Ectodermal cell (in vitro differentiated cells): Measurements from ENCODE around the gene PTPN21.

Experiments
- H3K27ac ChIP-seq: 2 replicates; pipeline ENCODE4 v1.7.0; 2013; ENCODE audit warnings: mild to moderate bottlenecking, low read depth, low read length; ENCODE audit not compliant: insufficient read depth, poor library complexity, severe bottlenecking
- H3K27me3 ChIP-seq: 2 replicates; pipeline ENCODE4 v1.7.0; 2013; ENCODE audit warnings: mild to moderate bottlenecking, low read length; ENCODE audit not compliant: insufficient read depth, control insufficient read depth, poor library complexity, severe bottlenecking
- H3K36me3 ChIP-seq: one replicate; pipeline ENCODE4 v1.7.0; 2013; ENCODE audit warnings: low read length; ENCODE audit not compliant: control insufficient read depth, insufficient read depth
- H3K4me1 ChIP-seq: one replicate; pipeline ENCODE4 v1.7.0; 2013; ENCODE audit warnings: low read length; ENCODE audit not compliant: control insufficient read depth, insufficient read depth
- H3K4me3 ChIP-seq: 2 replicates; pipeline ENCODE4 v1.7.0; 2013; ENCODE audit warnings: low read depth, low read length, control low read depth; ENCODE audit not compliant: insufficient read depth
- H3K9me3 ChIP-seq: 2 replicates; pipeline ENCODE4 v1.7.0; 2013; ENCODE audit warnings: mild to moderate bottlenecking, low read length, moderate library complexity; ENCODE audit not compliant: control insufficient read depth
- WGBS, 2 experiments: methylation state at CpG; one replicate each; pipeline ENCODE4 v1.1.7; 2013; ENCODE audit warnings: missing lambda C conversion rate in 2 of 2; 5-methylcytosine and 5-hydroxymethylcytosine counted together

Gene PTPN21

DNA sequence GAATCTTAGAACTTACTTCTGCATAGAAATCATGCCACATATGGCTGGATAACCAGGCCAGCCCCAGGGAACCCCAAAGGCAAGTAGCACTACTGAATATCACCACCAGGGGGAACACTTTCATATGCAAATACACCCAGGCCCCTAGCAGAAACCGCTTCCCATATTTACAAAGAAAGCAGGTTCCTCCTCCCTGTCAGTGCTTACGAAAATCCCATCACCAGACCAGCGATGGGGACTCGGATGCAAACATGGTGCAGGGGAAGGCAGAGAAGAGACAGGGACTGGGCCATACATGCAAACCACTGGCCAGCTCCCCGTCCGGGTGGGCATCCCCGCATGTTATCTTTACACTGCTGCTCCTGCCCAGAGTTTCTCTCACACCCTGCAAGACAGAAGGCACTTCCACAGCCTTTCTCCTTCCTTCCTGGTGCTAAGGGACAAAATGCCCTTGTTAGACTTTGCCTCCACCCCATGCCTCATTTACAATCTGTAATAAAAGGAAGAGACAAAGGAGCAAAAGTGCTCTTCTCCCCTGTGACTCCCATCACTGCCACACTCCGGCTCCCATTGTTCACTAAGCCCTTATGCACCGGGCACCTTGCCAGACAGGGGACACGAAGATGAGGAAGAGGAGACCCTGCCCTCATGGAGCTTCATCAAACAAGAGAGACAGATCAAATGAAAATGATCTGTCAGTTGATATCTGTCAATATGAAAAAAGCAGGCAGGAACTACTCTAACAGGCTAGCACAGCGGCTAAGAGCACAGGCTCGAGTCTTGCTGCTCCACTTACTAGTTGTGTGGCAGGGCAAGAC, 62.3 kb downstream of the PTPN21 start:
- Histone ChIP-seq H3K27ac (peak overlapping the region; percentile 26), H3K36me3 (peaks cover 18% of the 10 kb centered on the region)
- WGBS, 2 experiments = 63 to 66% methylated on average over 12 of the region's 12 CpGs

DNA sequence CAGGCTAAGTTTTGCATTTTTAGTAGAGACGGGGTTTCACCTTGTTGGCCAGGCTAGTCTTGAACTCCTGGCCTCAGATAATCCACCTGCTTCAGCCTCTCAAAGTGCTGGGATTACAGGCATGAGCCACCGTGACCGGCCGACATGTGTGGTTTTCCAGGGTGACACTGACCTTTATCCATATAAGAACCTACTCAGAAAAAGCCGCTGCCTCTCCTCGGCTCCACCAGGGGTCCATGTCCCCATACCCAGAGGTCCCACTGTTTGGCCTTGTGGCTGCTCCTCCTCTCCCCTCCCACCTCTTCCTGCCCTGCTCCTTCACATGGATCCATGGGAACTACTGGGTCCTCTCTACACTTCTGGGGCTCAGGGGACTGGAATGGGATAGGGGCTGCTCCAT, 64.6 kb downstream of the PTPN21 start:
- Histone ChIP-seq H3K27ac (no peak overlapping the region), H3K27me3 (no peaks in the 10 kb centered on the region), H3K36me3 (peaks cover 10% of the 10 kb centered on the region), H3K9me3 (no peaks in the 10 kb centered on the region), H3K4me1 (peaks cover 5% of the 10 kb centered on the region), H3K4me3 (no peak overlapping the region)
- 95% methylated on average over 6 of the region's 6 CpGs for WGBS, 2 experiments

More for the DNA sequence above, 62.3 kb downstream of the PTPN21 start:
- Histone ChIP-seq H3K4me3 (no peak overlapping the region), H3K27me3 (no peaks in the 10 kb centered on the region), H3K4me1 (peaks cover 5% of the 10 kb centered on the region), H3K9me3 (no peaks in the 10 kb centered on the region)

DNA sequence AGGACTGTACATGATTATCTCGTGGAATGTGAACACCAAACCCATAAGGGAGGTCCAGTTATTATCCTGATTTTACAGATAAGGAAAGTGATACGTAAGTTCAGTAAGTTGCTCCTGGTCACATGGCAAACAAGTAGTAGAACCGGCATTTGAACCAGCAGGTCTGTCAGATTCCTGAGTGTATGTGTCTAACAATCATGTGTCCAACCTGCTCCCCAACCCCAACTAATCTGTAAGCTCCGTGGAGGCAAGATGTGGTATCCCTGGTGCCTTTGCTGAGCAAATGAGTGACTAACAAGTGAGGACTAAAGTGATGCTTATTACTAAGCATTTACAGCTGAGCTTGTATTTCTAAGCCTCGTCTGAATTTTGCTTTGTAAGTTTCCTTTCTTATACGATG, 65.9 kb downstream of the PTPN21 start:
- H3K4me3 ChIP-seq = no peak overlapping the region
- H3K27me3 ChIP-seq = no peaks in the 10 kb centered on the region
- H3K4me1 ChIP-seq = peaks cover 5% of the 10 kb centered on the region
- H3K36me3 ChIP-seq = peaks cover 7% of the 10 kb centered on the region
- no peaks in the 10 kb centered on the region for H3K9me3 ChIP-seq
- no peak overlapping the region for H3K27ac ChIP-seq
- 94 to 95% methylated on average over 6 of the region's 6 CpGs for WGBS, 2 experiments

DNA sequence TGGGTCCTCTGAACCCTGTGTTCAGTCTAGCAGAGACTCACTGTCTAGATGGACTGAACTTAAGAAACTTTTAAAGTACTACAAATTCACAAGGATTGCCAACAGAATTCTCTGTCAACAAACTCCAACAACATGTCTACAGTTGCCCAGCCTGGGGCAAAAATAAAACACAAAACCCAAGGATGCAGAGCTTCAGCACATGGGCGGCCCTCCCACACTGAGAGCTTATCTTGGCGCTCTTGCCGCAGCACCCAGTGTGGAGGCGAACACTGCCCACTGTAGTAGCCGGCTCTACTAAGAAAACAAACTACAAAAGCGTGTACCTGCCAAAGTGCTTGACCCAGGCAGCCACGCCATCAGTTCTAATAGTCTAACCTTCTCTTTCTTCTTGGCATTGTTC, 66.7 kb downstream of the PTPN21 start:
- no peaks in the 10 kb centered on the region for H3K27me3 ChIP-seq
- H3K4me1 ChIP-seq = peaks cover 5% of the 10 kb centered on the region
- H3K27ac ChIP-seq = no peak overlapping the region
- H3K9me3 ChIP-seq = no peaks in the 10 kb centered on the region
- WGBS, 2 experiments = 97% methylated on average over 7 of the region's 7 CpGs
- H3K36me3 ChIP-seq = peaks cover 7% of the 10 kb centered on the region
- H3K4me3 ChIP-seq = no peak overlapping the region

DNA sequence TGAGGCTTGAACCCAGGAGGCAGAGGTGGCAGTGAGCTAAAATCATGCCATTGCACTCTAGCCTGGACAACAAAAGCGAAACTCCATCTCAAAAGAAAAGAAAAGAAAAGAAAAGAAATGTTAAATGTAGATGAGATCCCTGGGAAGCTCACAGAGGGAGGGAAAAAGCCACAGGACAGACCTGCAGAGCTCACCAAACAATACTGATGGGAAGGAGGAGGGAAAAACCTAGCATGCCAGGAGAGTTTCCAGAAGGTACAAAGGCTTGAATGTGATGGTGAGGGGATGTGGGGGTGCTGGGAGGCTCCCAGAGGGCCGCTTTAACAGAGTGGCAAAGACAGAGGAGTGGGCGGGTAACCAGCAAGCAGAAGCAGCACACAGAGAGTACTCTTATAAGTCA, 72.3 kb downstream of the PTPN21 start:
- Histone ChIP-seq H3K36me3 (peaks cover 34% of the 10 kb centered on the region), H3K27ac (no peak overlapping the region), H3K27me3 (no peaks in the 10 kb centered on the region), H3K4me1 (no peaks in the 10 kb centered on the region), H3K9me3 (no peaks in the 10 kb centered on the region), H3K4me3 (no peak overlapping the region)
- WGBS, 2 experiments = 67 to 73% methylated on average over 3 of the region's 3 CpGs

DNA sequence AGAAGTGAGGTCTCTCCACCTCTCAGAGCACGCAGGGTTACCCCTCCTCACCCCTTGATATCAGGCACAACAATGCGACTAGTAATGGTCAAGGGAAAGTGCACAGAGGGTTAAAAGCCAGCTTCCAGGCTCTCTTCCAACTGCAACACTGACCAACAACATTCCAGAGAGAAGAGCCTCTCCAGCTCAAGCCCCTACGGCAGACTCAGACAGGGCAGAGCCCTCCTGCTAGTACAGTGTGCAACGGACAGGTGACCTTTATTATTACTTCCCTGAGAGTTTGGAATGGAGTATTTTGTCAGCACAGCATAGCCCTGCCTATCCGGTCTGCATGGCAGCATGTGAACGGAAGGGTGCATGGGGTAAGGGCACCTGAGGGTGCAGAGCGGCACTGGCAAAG, 73.0 kb downstream of the PTPN21 start:
- Histone ChIP-seq H3K36me3 (peaks cover 40% of the 10 kb centered on the region), H3K4me3 (no peak overlapping the region), H3K27ac (no peak overlapping the region), H3K9me3 (no peaks in the 10 kb centered on the region), H3K27me3 (no peaks in the 10 kb centered on the region), H3K4me1 (no peaks in the 10 kb centered on the region)
- 91 to 92% methylated on average over 7 of the region's 7 CpGs for WGBS, 2 experiments

DNA sequence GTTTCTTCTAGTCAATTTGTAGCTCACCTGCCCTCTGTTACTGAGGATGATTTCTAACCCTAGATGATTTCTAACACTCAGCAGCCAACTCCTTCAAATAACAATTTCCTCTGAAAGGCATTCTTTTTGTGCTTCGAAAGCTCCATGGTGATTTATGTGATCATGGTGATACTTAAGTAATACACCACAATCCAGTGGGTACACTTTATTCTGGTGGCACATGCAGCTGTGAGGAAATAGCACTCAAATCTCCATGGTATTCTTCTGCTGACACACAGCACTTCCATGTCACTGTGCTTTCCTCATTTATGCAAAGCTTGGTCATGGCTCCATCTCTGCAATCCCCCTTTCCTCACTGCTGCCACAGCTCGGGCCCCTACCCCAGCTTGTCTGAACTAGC, 73.7 kb downstream of the PTPN21 start:
- Histone ChIP-seq H3K27ac (no peak overlapping the region), H3K4me1 (no peaks in the 10 kb centered on the region), H3K27me3 (no peaks in the 10 kb centered on the region), H3K4me3 (no peak overlapping the region), H3K36me3 (peaks cover 47% of the 10 kb centered on the region), H3K9me3 (no peaks in the 10 kb centered on the region)
- 84 to 100% methylated on average over 1 to 2 of the region's 2 CpGs for WGBS, 2 experiments

DNA sequence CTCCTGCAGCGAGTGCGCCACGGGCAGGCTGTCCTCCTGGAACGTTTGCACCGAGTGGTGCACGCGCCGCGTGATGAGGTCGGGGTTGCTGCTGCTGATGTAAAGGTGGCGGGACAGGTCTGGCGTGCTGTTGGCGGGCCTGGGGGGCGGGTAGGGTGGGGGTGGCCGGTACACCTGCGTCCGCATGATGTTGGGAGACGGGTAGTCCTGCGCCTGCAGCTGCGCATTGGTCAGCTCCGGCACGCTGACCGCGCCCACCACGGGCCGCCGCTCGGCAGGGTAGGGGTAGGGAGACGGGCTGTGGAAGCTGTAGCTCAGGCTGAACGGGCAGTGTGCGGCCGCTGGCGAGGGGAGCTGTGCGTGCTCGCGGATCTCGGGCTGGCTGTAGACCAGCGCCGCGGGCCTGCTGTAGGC, 75.2 kb downstream of the PTPN21 start:
- WGBS, 2 experiments = 96% methylated on average over 40 of the region's 40 CpGs
- H3K4me1 ChIP-seq = no peaks in the 10 kb centered on the region
- no peaks in the 10 kb centered on the region for H3K9me3 ChIP-seq
- H3K27ac ChIP-seq = no peak overlapping the region
- no peaks in the 10 kb centered on the region for H3K27me3 ChIP-seq
- no peak overlapping the region for H3K4me3 ChIP-seq
- H3K36me3 ChIP-seq = peaks cover 50% of the 10 kb centered on the region

DNA sequence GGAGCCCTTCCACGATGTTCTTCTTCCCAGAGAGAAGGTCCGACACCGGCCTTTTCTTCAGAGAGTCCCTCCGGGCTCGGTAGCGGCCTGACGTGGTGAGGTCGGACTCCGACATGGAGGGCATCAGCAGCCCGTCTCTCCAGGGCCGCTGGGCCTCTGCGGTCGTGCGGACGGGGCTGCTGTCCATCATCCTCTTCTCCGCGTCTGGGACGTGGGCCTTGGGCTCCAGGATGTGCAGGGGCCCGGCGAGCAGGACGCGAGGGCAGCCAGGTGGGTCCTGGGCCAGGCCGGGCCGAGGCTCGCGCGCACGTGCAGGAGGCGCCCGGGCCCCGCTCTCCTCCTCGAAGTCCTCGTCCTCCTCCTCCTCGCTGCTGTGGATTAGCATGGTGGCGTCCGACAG, 75.9 kb downstream of the PTPN21 start:
- Histone ChIP-seq H3K27me3 (no peaks in the 10 kb centered on the region), H3K4me3 (no peak overlapping the region), H3K4me1 (no peaks in the 10 kb centered on the region), H3K36me3 (peaks cover 50% of the 10 kb centered on the region), H3K9me3 (no peaks in the 10 kb centered on the region), H3K27ac (no peak overlapping the region)
- 96 to 97% methylated on average over 36 of the region's 36 CpGs for WGBS, 2 experiments

DNA sequence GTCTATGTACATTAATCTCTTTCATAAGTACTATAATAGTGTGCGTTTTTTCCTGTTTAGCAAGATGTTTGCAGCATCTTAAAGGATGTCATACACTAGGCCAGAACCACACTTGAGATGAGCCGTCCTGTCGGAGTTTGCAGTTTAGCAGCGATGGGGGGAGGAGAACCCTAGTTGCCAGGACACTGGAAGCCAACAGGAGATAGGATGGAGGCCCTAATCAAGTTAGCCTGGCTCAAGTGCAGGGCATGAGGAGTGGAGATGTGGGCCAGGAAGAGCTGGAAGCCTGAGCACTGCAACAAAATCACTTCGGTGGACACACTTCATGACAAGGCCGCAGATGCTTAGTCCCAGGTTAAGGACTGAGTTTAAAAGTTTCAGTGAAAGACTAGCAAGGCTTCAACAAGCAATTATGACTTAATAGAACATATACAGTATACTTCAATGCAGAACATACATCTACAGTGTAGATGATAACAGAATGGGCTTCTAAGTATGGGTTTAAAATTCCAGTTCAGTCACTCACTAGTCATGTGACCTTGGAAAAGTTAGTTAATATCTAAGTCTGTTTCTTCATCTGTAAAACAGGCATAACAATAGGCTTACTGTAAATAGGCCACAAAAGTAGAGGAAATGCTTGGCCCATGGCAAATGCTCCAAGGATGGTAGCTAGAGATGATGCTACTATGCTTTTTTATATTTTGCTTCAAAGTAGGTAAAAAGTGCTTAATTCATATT, 77.1 kb downstream of the PTPN21 start:
- WGBS, 2 experiments = 92 to 95% methylated on average over 6 of the region's 6 CpGs
- Histone ChIP-seq H3K4me3 (no peak overlapping the region), H3K36me3 (peaks cover 58% of the 10 kb centered on the region), H3K27ac (no peak overlapping the region), H3K27me3 (no peaks in the 10 kb centered on the region), H3K4me1 (no peaks in the 10 kb centered on the region), H3K9me3 (no peaks in the 10 kb centered on the region)
